GM18499 (cell line): ENCODE results near the gene TBRG1.

ENCODE experiments used
- ATAC-seq: cut with Tn5 transposase; IDR thresholded peaks from one replicate; pipeline ENCODE4 v1.9.1; 2021; ENCODE audit warnings: moderate number of reproducible peaks; ENCODE audit not compliant: insufficient read depth, unreplicated experiment

Gene TBRG1

DNA sequence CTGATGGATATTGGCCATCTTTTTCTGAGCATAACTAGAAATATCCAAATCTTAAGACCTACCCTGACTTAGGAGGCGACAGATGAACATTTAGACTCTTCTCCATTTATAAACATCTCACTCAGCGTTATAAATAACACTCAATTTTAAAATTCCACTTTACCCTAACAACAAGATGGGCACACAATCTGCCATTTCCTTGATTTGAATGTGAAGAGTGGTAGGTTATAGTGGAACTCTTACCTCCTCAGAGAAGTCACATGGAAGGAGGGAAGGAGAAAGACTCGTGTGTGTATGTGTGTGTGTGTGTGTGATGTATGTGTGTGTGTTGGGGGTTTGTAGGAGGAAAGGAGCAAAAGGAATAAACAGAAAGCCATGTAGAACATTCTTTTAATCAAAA, 35.8 kb downstream of the TBRG1 start:
- no peak for ATAC-seq

- ATAC-seq, result no peak
Measured at GRCh38 chr11:124658986-124659385, 36.3 kb downstream of the TBRG1 start.

- ATAC-seq, result no peak
Measured at GRCh38 chr11:124661553-124661952, 38.9 kb downstream of the TBRG1 start.

DNA sequence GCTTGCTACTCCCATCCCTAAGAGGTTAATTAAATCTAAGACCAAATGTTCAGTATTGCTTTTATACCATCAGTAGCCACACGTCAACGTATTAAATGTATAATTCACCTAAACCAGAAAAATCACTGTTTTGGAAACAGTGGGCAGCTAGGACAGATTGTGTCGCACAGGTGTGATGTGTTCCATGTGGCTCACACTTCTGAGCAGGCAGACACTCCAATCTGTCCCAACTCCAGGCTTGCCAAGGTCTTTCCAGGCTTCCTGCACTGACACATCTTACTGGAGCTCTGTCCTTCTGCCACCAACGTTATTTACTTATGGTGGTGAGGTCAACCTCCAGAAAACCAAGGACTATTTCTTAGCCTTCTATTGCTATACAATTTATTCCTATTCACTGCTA, 39.4 kb downstream of the TBRG1 start:
- no peak for ATAC-seq

- no peak for ATAC-seq
Measured at GRCh38 chr11:124663861-124664260, 41.2 kb downstream of the TBRG1 start.

GRCh38 chr11:124667601-124668000, 44.9 kb downstream of the TBRG1 start:
- ATAC-seq, result no peak

DNA sequence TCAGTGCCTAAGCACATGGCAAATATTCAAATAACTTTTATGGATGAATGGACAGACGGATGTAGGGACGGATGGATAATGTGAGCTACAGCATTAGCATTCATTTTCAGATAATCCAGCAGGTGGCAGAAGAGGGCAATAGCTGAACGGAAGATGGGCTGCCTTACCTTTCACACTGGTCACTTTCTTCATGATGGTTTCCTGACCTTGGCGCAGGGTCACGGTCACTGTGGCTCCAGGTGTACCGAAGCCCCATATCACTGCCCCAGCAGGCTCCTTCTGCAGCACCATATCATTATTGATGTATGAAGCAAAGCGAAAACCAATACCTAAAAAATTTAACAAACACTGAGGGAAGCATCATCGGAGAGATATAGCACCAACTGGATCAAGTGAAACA, 46.5 kb downstream of the TBRG1 start:
- ATAC-seq, result no peak

GRCh38 chr11:124670732-124671131, 48.1 kb downstream of the TBRG1 start:
- no peak for ATAC-seq

GRCh38 chr11:124672536-124673215, 50.0 kb downstream of the TBRG1 start:
- ATAC-seq, result no peak

- peak; percentile 49 for ATAC-seq
Measured at GRCh38 chr11:124673333-124674167, 50.9 kb downstream of the TBRG1 start, which contains the start of the genes SIAE and SPA17. Gene SIAE, minus strand, starts transcription at chr11:124673739. Its CDS starts 31 bp downstream, at chr11:124673708. Gene SPA17, plus strand, starts transcription at chr11:124673904. Its CDS starts 1,361 bp downstream, at chr11:124675265.

DNA sequence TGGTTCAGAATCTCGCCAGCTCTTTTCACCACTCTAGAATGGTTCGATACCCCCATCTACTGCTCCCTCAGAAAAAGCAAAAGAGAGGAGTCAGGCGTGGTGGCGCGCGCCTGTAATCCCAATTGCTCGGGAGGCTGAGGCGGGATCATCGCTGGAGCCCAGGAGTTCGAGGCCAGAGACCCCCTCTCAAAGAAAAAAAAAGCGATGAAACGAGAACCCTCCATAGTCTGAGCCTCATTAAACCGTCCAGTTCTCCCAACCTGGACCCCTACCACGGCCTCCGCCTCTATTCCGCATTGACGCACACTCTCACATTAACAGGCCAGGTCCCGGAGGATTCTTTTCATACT, 51.5 kb downstream of the TBRG1 start:
- no peak for ATAC-seq

DNA sequence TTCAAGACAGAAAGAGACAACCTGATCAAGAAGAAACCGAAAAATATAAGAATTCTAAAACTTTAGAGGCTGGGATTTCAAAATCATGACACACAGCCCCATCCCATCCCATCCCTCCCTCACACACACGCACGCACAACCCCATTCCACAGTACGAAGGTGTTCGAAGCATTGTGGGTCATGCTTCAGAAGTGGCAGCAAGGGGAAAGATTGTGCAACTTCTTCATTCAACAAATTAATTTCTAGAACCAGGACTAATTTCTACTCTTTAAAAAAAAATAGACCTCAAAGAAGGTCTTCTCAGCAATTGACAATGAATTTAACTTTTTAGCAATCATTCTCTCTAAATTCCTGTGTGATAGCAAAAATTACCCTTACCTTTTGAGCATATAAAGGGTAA, 51.9 kb downstream of the TBRG1 start:
- ATAC-seq, result no peak

DNA sequence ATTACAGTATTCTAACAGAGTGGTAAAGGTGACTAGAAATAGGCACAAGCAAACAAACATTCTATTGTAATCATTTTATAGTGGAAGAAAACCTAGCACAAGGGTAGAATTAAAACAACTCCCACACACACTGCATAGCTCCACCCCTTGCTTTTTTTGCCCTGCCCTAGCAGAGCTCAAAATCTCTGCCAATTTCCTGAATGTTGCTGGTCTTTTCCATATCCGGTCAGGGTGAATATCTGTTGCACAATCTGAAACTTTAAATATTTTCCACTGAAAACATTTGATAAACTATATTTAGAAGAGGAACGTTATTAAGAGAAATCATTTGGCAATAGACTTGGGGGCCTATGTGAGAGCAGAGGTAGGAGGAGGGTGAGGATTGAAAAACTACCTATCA, 53.7 kb downstream of the TBRG1 start:
- ATAC-seq, result no peak

DNA sequence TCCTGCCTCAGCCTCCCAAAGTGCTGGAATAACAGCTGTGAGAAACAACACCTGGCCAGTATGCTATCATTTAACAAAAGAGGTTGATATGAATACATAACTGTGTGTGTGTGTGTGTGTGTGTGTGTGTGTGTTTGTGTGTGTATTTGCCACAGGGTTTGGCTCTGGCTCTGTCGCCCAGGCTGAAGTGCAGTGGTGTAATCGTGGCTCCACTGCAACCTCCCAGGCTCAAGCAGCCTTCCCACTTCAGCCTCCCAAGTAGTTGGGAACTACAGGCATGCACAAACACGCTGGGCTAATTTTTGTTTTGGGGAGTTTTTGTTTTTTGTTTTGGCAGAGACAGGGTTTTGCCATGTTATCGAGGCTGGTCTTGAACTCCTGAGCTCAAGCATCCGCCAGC, 55.8 kb downstream of the TBRG1 start:
- no peak for ATAC-seq

- ATAC-seq, result no peak
Measured at GRCh38 chr11:124681421-124681820, 58.8 kb downstream of the TBRG1 start.

- ATAC-seq, result no peak
Measured at GRCh38 chr11:124682443-124682842, 59.8 kb downstream of the TBRG1 start.
